ENCODE data around the gene PPT2. TPM values are rescaled to one million over a fixed set of nuclear protein-coding genes. Genes with fewer than 3 reads are reported as not detected.

The PPT2 gene
- total RNA-seq, 1 donor from 2014 or later = 55.1 TPM

DNA sequence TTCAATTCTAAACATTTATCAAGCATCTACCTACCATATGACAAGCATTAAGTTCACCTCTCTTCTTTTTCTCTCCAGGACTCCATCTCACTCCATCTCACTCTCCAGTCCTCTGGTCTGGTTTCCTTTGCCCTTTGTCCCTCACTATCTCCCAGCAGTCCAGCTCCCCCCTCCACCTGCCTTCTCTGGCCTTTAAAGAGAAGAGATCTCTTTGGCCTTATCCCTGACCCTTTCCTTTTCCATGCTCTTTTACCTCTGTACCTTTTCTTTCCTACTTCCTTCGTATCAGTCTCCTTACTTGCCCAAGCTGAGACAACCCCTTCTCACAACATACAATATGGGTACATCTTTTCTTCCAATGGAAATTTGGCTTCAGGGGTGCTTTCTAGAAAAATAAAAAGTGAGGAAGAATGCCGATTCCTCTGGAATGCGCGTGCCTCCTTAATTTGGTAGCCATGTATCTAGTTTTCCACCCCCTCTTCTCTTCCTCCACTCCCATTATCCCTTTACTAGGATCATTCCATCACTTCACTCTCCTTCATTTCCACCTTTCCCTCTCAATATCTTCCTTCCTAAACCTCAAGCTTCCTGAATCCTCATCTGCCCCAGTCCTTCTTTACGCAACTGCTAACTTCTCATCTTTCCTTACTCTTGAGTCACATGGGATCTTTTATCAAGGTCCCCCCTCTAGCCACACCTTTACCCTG lies 22.7 kb downstream of the PPT2 start:
- H3K36me3 Mint-ChIP-seq (ENCODE audit: unreplicated experiment) = peaks cover 5% of the 10 kb centered on the region
- no peak for DNase-seq
- TF ChIP-seq, protein P1, sequence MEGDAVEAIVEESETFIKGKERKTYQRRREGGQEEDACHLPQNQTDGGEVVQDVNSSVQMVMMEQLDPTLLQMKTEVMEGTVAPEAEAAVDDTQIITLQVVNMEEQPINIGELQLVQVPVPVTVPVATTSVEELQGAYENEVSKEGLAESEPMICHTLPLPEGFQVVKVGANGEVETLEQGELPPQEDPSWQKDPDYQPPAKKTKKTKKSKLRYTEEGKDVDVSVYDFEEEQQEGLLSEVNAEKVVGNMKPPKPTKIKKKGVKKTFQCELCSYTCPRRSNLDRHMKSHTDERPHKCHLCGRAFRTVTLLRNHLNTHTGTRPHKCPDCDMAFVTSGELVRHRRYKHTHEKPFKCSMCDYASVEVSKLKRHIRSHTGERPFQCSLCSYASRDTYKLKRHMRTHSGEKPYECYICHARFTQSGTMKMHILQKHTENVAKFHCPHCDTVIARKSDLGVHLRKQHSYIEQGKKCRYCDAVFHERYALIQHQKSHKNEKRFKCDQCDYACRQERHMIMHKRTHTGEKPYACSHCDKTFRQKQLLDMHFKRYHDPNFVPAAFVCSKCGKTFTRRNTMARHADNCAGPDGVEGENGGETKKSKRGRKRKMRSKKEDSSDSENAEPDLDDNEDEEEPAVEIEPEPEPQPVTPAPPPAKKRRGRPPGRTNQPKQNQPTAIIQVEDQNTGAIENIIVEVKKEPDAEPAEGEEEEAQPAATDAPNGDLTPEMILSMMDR (IDR thresholded peaks at IDR 0.05; ENCODE audit: partially characterized antibody, unreplicated experiment) = no peak
- H3K4me1 Mint-ChIP-seq (ENCODE audit: low read depth, unreplicated experiment) = peaks cover 40% of the 10 kb centered on the region
- H3K27me3 Mint-ChIP-seq (ENCODE audit: unreplicated experiment) = peaks cover 20% of the 10 kb centered on the region
- H3K9me3 Mint-ChIP-seq (ENCODE audit: unreplicated experiment) = peaks cover 22% of the 10 kb centered on the region
- H3K27ac Mint-ChIP-seq (ENCODE audit: unreplicated experiment) = peak overlapping the region; percentile 97
- peak overlapping the region; percentile 94 for H3K4me3 Mint-ChIP-seq (ENCODE audit: unreplicated experiment)

DNA sequence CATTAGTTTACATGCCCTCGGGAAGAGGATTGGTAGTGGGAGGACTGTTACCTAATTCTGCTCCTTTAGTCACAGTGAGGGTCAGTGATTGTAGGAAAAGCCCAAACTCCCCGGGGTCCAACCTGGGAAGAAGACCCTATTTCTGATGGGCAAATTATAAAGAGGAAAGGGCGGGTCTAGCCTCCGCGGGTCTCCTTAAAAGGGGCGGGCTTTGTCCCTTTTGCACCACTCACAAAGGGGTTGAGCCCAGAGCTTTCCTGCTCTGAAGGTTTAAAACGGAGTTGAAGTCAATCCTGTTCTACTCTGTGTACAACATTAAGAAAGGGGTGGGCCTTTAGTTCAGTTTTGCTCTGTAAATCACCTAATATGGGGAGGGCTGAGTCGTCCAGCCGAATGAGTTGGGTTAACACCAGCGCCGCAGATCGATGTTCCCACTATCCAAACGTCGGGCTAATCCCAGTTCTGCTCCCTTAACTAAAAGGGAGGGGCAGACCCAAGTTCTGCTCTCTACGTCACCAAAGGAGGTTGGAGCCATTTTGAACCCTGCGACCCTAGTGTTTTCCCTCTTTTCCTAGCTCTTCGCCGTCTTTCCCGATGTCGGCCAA lies 23.3 kb downstream of the PPT2 start:
- Mint-ChIP-seq H3K27me3 (ENCODE audit: unreplicated experiment) (peaks cover 20% of the 10 kb centered on the region), H3K27ac (ENCODE audit: unreplicated experiment) (peak overlapping the region; percentile 97), H3K4me3 (ENCODE audit: unreplicated experiment) (peak overlapping the region; percentile 94), H3K4me1 (ENCODE audit: low read depth, unreplicated experiment) (peaks cover 40% of the 10 kb centered on the region), H3K36me3 (ENCODE audit: unreplicated experiment) (peaks cover 5% of the 10 kb centered on the region), H3K9me3 (ENCODE audit: unreplicated experiment) (peaks cover 22% of the 10 kb centered on the region)
- TF ChIP-seq, protein P1 (IDR thresholded peaks at IDR 0.05; ENCODE audit: partially characterized antibody, unreplicated experiment) = no peak
- no peak for DNase-seq

DNA sequence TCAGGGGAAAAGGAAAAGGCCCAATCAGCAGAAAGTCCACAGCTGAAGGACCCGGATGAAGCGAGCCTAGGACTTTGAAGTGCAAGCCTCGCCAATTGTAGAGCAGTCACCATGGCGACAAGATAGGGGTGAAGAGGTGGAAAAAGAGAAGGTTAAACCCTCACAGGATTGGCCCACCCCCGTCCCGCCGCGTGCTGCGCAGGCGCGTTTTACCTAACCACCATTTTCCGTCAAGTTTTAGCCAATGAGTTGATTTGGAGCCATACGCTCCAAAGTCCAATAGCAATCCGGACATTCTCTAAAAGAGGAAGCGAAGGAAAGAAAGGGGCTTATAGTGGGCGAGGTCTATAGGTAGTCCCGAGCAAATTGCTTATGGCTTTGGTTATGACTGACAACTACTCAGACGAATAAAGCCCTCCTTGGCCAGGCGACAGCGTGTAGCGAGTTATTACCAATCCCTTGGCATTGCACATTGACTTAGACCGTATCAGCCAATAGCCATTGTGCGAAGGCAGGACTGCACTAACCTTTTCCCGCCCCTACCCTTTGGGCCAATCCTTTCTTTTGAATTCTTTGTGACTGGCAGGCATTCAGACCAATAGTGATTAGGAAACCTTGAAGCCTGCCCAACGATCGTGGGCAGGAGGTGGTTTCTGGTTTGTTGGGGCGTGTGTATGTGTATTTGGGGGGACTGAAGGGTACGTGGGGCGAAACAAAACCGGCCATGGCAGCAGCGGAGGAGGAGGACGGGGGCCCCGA lies 24.0 kb downstream of the PPT2 start, which contains the start of gene RNF5:
TSS of gene RNF5 (plus strand) at position 618 of the 759 bp plus-strand sequence. CDS start at position 725, 107 bp downstream.
- H3K9me3 Mint-ChIP-seq (ENCODE audit: unreplicated experiment) = peaks cover 22% of the 10 kb centered on the region
- peaks cover 40% of the 10 kb centered on the region for H3K4me1 Mint-ChIP-seq (ENCODE audit: low read depth, unreplicated experiment)
- H3K27me3 Mint-ChIP-seq (ENCODE audit: unreplicated experiment) = peaks cover 20% of the 10 kb centered on the region
- peaks cover 5% of the 10 kb centered on the region for H3K36me3 Mint-ChIP-seq (ENCODE audit: unreplicated experiment)
- peak within 1 kb of the TSS; percentile 97 for H3K27ac Mint-ChIP-seq (ENCODE audit: unreplicated experiment)
- TF ChIP-seq, protein P1 (IDR thresholded peaks at IDR 0.05; ENCODE audit: partially characterized antibody, unreplicated experiment) = no peak
- peak within 1 kb of the TSS; percentile 94 for H3K4me3 Mint-ChIP-seq (ENCODE audit: unreplicated experiment)
- DNase-seq = peak; percentile 92

DNA sequence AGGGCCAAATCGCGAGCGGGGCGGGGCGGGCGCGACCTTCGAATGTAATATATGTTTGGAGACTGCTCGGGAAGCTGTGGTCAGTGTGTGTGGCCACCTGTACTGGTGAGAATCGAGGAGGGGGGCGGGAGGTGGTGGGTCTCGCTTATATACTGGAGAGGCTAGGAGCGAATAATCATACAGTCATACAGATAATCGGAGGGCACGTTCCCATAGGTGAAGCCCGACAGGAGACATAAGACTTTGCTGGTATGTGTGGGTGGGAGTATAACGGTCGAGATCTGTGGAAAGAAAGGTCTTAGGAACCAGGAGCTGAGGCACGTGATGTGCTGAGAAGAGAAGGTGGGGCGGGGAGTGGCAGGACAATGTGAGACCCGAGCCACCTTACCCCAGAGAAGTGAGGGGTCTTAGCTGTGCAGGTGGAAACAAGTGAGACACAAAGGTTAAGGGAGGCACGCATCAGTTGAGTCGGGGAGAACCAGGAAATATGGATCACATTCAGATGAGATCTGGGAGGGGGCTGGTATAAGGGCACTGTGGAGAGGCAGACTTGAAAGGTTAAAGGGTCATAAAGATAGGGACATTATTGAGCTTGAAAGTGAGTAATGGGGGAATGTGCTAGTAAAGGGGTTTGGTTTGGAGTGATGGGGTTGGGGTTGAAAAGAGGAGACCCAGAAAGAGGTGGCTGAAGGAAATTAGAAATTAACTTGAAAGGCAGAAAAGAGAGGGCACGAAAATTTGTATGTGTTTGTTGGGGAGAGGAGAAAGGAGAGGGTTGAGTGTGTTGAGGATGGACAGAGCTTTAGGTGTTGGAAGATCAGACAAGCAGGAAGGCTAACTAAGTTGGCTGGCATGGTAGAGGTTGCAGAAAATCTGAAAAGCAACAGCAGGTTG lies 24.9 kb downstream of the PPT2 start:
- peak overlapping the region; percentile 94 for H3K4me3 Mint-ChIP-seq (ENCODE audit: unreplicated experiment)
- H3K9me3 Mint-ChIP-seq (ENCODE audit: unreplicated experiment) = peaks cover 22% of the 10 kb centered on the region
- peaks cover 40% of the 10 kb centered on the region for H3K4me1 Mint-ChIP-seq (ENCODE audit: low read depth, unreplicated experiment)
- H3K27ac Mint-ChIP-seq (ENCODE audit: unreplicated experiment) = peak overlapping the region; percentile 97
- H3K36me3 Mint-ChIP-seq (ENCODE audit: unreplicated experiment) = peaks cover 5% of the 10 kb centered on the region
- TF ChIP-seq, protein P1 (IDR thresholded peaks at IDR 0.05; ENCODE audit: partially characterized antibody, unreplicated experiment) = no peak
- peaks cover 20% of the 10 kb centered on the region for H3K27me3 Mint-ChIP-seq (ENCODE audit: unreplicated experiment)
- DNase-seq = peak; percentile 49

Data from glutamatergic neuron (in vitro differentiated cells).